Esophagus muscularis mucosa (tissue), 3 donors: ENCODE data around the gene SHLD1.

ENCODE experiments used
- CTCF ChIP-seq, 3 experiments: fragments of 200-600 bp in 2 of 3; fragments of 450-650 bp in 1 of 3; sonication (generic) in 2 of 3; IDR thresholded peaks; one replicate each; pipeline ENCODE4 v1.5.1; 2017 to 2019; ENCODE audit warnings: antibody characterized with exemption in 3 of 3, mild to moderate bottlenecking in 2 of 3, moderate library complexity in 1 of 3
- POLR2A ChIP-seq: fragments of 450-650 bp; IDR thresholded peaks from one replicate; pipeline ENCODE4 v1.6.1; 2017; ENCODE audit warnings: antibody characterized with exemption, moderate library complexity, mild to moderate bottlenecking, low read depth
- POLR2AphosphoS5 ChIP-seq, 2 donors: sonication (generic); formaldehyde crosslinking; IDR thresholded peaks; one replicate each; pipeline ENCODE4 v1.6.1; 2017; ENCODE audit warnings: antibody characterized with exemption in 2 of 2

- TF ChIP-seq CTCF (IDR thresholded peaks at IDR 0.05) = no peak
- no peak for TF ChIP-seq POLR2A
- no peak for TF ChIP-seq POLR2AphosphoS5 (IDR thresholded peaks at IDR 0.05)
These were observed 85.2 kb downstream of the SHLD1 start for GRCh38 chr20:5835321-5835821.
